KG1 (cell line): ENCODE measurements around the gene NIFK.
A peak's percentile ranks its signal among the peaks of the same experiment; 100 is the strongest.

Experiments
- DNase-seq: peaks from one replicate; lab custom pipeline; 2025; lab: John Stamatoyannopoulos, UW

The NIFK gene

DNA sequence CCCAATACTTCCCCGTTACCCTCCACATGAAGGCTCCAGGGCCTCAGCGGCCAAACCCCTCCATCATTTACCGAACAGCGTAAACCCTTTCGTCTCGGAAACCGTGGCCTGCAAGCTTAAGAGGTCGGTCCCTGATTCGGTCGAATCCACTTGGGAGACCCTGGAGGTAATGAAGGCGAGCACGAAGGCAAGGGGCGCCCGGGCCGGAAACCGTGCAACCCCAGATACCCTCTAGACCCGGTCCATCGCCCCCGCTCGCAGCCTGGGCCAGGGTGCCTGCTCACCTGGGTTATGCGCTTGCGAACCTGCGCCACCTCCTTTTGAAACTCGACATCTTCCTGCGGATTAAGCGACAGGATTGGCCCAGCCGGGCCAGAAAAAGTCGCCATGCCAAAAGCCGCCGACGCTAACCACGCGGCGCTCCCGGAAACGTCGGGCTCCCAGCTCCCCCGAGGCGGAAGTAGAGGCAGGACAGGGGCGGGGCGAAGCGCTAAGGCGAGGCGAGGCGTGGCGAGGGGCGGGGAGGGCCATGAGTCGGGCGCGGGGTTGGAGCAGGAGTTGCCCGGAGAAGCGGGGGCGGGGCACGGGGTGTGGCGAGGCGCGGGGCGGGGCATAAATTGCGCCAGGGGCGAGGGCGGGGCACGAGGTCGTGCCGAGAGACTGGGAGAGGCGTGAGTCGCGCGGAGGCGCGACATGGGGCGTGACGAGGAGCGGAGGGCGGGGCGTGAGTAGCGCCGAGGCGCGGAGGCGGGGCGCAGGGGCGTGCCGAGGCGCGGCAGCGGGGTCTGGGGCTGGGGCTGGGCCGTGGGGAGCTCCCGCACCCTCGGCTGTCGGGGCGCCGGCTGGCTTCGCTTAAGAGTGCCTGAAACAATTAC lies at the start of gene NIFK:
TSS of gene NIFK (minus strand) at position 414 of the 875 bp plus-strand sequence. CDS start at position 389, 25 bp downstream.
- peak; percentile 92 for DNase-seq

DNA sequence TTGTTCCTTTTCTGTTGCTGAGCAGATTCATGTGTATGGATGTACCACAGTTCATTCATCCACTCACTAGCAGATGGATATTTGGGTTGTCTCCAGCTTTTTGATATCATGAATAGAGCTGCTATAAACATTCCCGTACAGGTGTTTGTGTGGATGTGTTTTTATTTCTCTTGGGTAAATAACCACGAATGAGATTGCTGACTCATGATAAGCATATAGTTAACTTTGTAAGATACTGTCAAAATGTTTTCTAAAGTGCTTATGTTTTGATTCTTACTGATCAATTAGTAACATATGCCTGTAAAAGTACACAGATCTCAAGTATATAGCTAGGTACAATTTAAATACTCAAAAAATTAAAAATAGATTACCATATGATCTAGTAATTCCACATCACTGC lies 46.5 kb upstream of the NIFK start:
- no peak for DNase-seq

- no peak for DNase-seq
Measured at GRCh38 chr2:121778741-121779487, 42.2 kb upstream of the NIFK start.

DNA sequence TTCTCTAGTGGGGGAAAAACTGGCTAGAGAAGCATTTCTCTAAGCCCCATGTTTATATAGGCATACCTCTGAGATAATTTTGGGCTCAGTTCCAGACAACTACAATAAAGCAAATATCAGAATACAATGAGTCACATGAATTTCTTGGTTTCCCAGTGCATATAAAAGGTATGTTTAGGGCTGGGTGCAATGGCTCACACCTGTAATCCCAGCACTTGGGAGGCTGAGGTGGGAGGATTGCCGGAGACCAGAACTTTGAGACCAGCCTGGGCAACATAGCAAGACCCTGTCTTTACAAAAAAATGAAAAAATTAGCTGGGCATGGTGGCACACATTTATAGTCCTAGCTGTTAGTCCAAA lies 41.0 kb upstream of the NIFK start:
- no peak for DNase-seq

GRCh38 chr2:121776885-121777698 lies 40.4 kb upstream of the NIFK start:
- DNase-seq = no peak

DNA sequence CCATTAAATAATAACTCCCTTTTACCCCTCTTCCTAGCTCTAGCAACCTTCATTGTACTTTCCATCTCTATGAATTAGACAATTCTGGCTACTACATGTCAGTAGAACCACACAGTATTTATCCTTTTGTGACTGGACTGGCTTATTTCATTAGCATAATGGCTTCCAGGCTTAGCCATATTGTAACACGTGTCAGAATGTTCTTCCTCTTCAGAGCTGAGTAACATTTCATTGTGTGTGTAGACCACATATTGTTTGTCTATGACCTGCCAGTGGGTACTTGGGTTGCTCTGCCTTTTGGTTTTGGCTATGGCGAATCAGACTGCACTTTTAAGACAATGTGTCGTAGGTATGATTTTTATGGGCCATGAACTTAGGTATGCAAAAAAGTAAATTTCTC lies 39.7 kb upstream of the NIFK start:
- DNase-seq = no peak

- no peak for DNase-seq
Measured at GRCh38 chr2:121774235-121774634, 37.6 kb upstream of the NIFK start.

- DNase-seq = no peak
Measured at GRCh38 chr2:121771976-121772742, 35.5 kb upstream of the NIFK start.

DNA sequence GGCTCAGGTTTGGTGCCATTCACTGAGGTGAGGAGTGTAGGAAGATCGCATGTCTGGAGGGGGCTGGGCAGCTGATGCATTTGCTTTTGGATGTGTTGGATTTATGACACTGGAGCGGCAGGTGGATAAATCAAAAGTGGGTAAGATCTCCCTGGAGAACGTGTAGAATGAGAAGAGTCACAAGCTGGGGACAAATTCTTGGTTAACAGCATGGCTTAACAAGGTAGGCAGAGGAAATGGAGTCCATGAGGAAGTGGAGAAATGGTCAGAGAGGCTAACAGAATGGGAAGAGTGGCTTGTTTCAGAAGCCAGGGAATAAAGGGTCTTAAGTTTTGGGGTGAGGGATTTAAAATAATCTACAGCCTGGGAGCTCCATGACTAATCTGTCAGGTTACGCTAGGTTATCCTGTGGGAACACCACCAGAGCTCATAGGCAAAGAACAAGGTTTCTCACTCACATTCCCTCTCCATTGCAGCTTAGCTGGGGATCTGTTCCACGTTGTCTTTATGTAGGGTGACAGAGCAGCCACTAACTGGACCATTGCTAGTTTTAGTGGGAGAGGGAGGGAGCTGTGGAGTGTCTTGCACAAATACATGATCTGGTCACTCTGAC lies 31.6 kb upstream of the NIFK start:
- no peak for DNase-seq

DNA sequence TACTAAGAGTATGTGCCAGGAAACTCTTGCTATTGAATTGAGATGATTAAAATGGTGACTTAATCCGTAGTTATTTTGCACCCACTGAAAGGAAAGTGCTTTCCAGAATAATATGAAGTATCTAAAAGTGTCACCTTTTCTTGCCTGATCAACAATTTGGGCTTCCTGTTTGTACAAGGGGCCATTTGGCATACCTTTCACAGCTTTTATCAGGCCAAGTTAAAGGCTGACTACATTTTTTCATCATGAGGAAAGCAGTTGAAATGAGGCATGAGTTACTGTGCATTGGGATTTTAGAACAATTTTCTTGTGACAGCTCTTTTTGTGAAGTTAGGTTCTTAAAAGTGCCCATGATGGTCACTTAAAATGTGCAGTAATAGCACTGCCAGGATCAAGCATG lies 29.9 kb upstream of the NIFK start:
- DNase-seq = no peak

DNA sequence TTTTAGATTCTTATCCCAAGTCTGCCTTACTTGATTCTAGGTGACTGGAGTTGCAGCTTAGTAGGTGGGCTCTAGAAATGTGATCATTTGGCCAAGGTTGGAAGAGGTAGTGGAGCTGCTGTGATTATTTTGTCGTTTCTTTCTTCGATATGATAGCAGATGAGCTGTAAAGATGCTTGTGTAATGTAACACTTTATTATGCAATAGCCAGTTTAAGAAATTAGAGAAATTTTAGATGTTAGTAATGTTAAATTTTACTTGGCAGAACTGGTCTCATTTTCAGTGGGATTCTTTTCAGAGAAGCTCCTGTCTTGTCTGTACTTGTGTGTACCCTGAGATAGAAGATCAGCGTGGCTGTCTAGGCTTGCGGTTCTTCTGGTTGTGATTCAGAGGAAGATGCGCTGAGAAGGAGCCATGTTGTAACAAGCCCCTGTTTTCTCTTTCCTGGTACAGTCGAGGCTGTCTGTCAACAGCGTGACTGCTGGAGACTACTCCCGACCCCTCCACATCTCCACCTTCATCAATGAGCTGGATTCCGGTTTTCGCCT lies 28.1 kb upstream of the NIFK start:
- no peak for DNase-seq

- peak; percentile 99 for DNase-seq
Measured at GRCh38 chr2:121755237-121756111, 18.8 kb upstream of the NIFK start, which contains the start of gene TSN. TSN (plus strand) TSS chr2:121755651; CDS start chr2:121755780, 129 bp downstream.

GRCh38 chr2:121754851-121755236 lies 18.2 kb upstream of the NIFK start:
- no peak for DNase-seq

DNA sequence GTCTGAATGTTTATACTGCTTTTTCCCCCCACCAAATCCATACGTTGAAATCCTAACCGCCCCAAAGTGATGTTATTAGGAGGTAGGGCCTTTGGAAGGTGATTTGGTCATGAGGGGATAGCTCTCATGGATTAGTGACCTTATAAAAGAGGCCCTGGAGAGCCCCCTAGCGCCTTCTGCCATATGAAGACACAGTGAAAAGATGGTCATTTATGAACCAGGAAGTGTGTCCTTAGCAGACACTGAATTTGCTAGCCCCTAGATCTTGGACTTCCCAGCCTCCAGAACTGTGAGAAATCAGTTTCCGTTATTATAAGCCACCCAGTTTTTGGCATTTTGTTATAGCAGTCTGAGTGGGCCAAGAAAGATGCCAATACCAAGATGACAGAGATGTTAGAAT lies 11.5 kb upstream of the NIFK start:
- DNase-seq = no peak

GRCh38 chr2:121746071-121746578 lies 9.4 kb upstream of the NIFK start:
- DNase-seq = no peak

- DNase-seq = no peak
Measured at GRCh38 chr2:121741450-121741849, 4.8 kb upstream of the NIFK start.

GRCh38 chr2:121740973-121741372 lies 4.3 kb upstream of the NIFK start:
- DNase-seq = no peak

GRCh38 chr2:121736140-121736461 lies 574 bp downstream of the NIFK start:
- no peak for DNase-seq

DNA sequence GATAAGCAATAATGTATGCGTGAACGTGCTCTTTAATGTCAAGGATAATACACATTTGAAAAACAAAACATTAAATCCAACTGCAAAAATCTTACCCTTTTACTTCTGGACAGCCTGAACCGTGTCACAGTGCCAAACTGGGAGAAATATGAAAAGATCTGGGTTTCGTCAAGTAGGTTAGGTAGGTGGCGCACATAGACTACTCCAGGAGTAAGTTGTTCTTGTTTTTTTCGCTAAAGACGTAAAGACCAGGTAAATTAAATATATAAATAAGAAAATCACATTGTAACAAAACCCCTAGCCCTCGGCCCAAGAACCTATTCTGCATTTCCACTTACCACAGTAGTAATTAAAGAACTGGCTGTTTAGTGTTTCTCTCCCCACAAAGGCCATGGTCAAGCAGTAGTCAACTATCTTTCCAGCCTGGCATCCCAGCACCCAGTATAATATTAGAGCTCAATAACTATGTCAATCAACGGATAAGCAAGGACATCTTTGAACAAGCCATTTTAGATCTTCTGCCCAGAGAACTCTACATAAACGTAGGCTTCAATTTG lies 1.1 kb downstream of the NIFK start:
- DNase-seq = no peak
